Gastroesophageal sphincter (tissue), 3 donors: ENCODE data around the gene ARHGEF11.

Experiments used
- CTCF ChIP-seq, 4 experiments: fragments of 200-600 bp in 2 of 4; fragments of 450-650 bp in 2 of 4; sonication (generic) in 1 of 4; IDR thresholded peaks; one replicate each; pipeline ENCODE4 v1.5.1; 2017 to 2019; ENCODE audit warnings: antibody characterized with exemption in 4 of 4, mild to moderate bottlenecking in 2 of 4, moderate library complexity in 2 of 4
- POLR2A ChIP-seq, 2 donors: fragments of 450-650 bp; IDR thresholded peaks; one replicate each; pipeline ENCODE4 v1.6.1; 2017; ENCODE audit warnings: antibody characterized with exemption in 2 of 2, mild to moderate bottlenecking in 2 of 2, moderate library complexity in 1 of 2

GRCh38 chr1:156899956-156900718, 145.4 kb downstream of the ARHGEF11 start:
- no peak for TF ChIP-seq CTCF (IDR thresholded peaks at IDR 0.05)
- no peak for TF ChIP-seq POLR2A (IDR thresholded peaks at IDR 0.05)
